GM12878 (cell line): ENCODE data around the gene ACTL6B. TPM values are rescaled to one million over a fixed set of nuclear protein-coding genes. Genes with fewer than 3 reads are reported as not detected.

Experiments
- BMI1 ChIP-seq: fragments of 450-650 bp; IDR thresholded peaks from 2 replicates; pipeline ENCODE4 v1.6.1; 2016; ENCODE audit warnings: mild to moderate bottlenecking, moderate library complexity, borderline replicate concordance
- GATAD2B ChIP-seq: fragments of 450-650 bp; conservative IDR thresholded peaks from 2 replicates; pipeline ENCODE4 v1.6.1; 2017; ENCODE audit warnings: low read depth, mild to moderate bottlenecking, moderate library complexity
- HCFC1 ChIP-seq: fragments of 150-350 bp; IDR thresholded peaks from 2 replicates; pipeline ENCODE4 v1.6.1; 2014; ENCODE audit warnings: low read length
- RAD21 ChIP-seq: IDR thresholded peaks from 2 replicates; pipeline ENCODE4 v1.6.1; 2011; ENCODE audit warnings: mild to moderate bottlenecking, low read depth, low read length, moderate library complexity; ENCODE audit not compliant: insufficient read depth
- RAD51 ChIP-seq: fragments of 450-650 bp; IDR thresholded peaks from 2 replicates; pipeline ENCODE4 v1.6.1; 2016; ENCODE audit warnings: moderate library complexity, mild to moderate bottlenecking, inconsistent platforms
- SP1 ChIP-seq: IDR thresholded peaks from one replicate; pipeline ENCODE4 v1.6.1; 2011; ENCODE audit warnings: low read depth, low read length
- TBL1XR1 ChIP-seq: IDR thresholded peaks from 2 replicates; pipeline ENCODE4 v1.6.1; 2012; ENCODE audit warnings: low read depth, low read length, improper control_type of control experiment
- ZNF687 ChIP-seq: fragments of 450-650 bp; IDR thresholded peaks from 2 replicates; pipeline ENCODE4 v1.6.1; 2017; ENCODE audit warnings: mild to moderate bottlenecking, moderate library complexity
- polyA plus RNA-seq, 11 experiments: library from polyadenylated mRNA; depleted of rRNA in 4 of 11; unstranded in 6 of 11; stranded (reverse) in 5 of 11; fragments of >200 nt; fragmentation: Nextera tagmentation in 4 of 11; fragmentation: Illumina TruSeq in 1 of 11; extraction: Ambion mirVana in 4 of 11; extraction: Trizol in 1 of 11; gene quantifications; 1 replicate in 1 of 11; 2 replicates in 10 of 11; pipeline versions ENCODE4 v1.2.1 to v1.2.3, GENCODE V29; 2011 to 2016; ENCODE audit warnings: inconsistent platforms in 2 of 11, missing spikeins in 2 of 11, low read depth in 1 of 11
- total RNA-seq, 4 experiments: library from RNA; depleted of rRNA in 3 of 4; stranded (reverse); fragments of >200 nt in 3 of 4; fragmentation: Illumina TruSeq in 1 of 4; extraction: Trizol in 1 of 4; gene quantifications; 2 replicates each; pipeline versions ENCODE4 v1.2.1 to v1.2.3, GENCODE V29; 2013 to 2021
- TF ChIP-seq, protein P1 (sequence below): fragments of 450-650 bp; IDR thresholded peaks from 2 replicates; pipeline ENCODE4 v1.6.1; 2017; ENCODE audit warnings: mild to moderate bottlenecking, moderate library complexity
- TF ChIP-seq, protein P2 (sequence below): IDR thresholded peaks from 2 replicates; pipeline ENCODE4 v1.6.1; 2012; ENCODE audit warnings: low read depth, low read length, improper control_type of control experiment
- TF ChIP-seq, protein P3 (sequence below): fragments of 450-650 bp; formaldehyde crosslinking; IDR thresholded peaks from 2 replicates; pipeline ENCODE4 v1.4.0; 2020; ENCODE audit warnings: mild to moderate bottlenecking, moderate library complexity
- TF ChIP-seq, protein P4 (sequence below): fragments of 450-650 bp; formaldehyde crosslinking; IDR thresholded peaks from 2 replicates; pipeline ENCODE4 v1.5.0; 2022; ENCODE audit warnings: mild to moderate bottlenecking, missing genetic modification characterization

ACTL6B gene
- total and polyA plus RNA-seq, 10 of the 15 experiments (the other 5 are each of a cell fraction or from before 2014, with no cell fraction given): not detected

GRCh38 chr7:100673302-100673941 is 17.2 kb upstream of the ACTL6B start, which contains the start of gene GNB2 (continued):
- TF ChIP-seq, protein P1, sequence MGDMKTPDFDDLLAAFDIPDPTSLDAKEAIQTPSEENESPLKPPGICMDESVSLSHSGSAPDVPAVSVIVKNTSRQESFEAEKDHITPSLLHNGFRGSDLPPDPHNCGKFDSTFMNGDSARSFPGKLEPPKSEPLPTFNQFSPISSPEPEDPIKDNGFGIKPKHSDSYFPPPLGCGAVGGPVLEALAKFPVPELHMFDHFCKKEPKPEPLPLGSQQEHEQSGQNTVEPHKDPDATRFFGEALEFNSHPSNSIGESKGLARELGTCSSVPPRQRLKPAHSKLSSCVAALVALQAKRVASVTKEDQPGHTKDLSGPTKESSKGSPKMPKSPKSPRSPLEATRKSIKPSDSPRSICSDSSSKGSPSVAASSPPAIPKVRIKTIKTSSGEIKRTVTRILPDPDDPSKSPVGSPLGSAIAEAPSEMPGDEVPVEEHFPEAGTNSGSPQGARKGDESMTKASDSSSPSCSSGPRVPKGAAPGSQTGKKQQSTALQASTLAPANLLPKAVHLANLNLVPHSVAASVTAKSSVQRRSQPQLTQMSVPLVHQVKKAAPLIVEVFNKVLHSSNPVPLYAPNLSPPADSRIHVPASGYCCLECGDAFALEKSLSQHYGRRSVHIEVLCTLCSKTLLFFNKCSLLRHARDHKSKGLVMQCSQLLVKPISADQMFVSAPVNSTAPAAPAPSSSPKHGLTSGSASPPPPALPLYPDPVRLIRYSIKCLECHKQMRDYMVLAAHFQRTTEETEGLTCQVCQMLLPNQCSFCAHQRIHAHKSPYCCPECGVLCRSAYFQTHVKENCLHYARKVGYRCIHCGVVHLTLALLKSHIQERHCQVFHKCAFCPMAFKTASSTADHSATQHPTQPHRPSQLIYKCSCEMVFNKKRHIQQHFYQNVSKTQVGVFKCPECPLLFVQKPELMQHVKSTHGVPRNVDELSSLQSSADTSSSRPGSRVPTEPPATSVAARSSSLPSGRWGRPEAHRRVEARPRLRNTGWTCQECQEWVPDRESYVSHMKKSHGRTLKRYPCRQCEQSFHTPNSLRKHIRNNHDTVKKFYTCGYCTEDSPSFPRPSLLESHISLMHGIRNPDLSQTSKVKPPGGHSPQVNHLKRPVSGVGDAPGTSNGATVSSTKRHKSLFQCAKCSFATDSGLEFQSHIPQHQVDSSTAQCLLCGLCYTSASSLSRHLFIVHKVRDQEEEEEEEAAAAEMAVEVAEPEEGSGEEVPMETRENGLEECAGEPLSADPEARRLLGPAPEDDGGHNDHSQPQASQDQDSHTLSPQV: no peak
- TF ChIP-seq SP1 (peak; percentile 72), TBL1XR1 (peak; percentile 74), ZNF687 (peak; percentile 73; the same call in 1 of the 2 replicates), RAD51 (peak; percentile 100), GATAD2B (peak; percentile 99), RAD21 (no peak), BMI1 (no peak), HCFC1 (peak; percentile 45; the same call in 1 of the 2 replicates)
- TF ChIP-seq, protein P2, sequence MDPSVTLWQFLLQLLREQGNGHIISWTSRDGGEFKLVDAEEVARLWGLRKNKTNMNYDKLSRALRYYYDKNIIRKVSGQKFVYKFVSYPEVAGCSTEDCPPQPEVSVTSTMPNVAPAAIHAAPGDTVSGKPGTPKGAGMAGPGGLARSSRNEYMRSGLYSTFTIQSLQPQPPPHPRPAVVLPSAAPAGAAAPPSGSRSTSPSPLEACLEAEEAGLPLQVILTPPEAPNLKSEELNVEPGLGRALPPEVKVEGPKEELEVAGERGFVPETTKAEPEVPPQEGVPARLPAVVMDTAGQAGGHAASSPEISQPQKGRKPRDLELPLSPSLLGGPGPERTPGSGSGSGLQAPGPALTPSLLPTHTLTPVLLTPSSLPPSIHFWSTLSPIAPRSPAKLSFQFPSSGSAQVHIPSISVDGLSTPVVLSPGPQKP: 0 out of 2 replicates have a peak, but pooled peaks have one; percentile 37
- TF ChIP-seq, protein P3, sequence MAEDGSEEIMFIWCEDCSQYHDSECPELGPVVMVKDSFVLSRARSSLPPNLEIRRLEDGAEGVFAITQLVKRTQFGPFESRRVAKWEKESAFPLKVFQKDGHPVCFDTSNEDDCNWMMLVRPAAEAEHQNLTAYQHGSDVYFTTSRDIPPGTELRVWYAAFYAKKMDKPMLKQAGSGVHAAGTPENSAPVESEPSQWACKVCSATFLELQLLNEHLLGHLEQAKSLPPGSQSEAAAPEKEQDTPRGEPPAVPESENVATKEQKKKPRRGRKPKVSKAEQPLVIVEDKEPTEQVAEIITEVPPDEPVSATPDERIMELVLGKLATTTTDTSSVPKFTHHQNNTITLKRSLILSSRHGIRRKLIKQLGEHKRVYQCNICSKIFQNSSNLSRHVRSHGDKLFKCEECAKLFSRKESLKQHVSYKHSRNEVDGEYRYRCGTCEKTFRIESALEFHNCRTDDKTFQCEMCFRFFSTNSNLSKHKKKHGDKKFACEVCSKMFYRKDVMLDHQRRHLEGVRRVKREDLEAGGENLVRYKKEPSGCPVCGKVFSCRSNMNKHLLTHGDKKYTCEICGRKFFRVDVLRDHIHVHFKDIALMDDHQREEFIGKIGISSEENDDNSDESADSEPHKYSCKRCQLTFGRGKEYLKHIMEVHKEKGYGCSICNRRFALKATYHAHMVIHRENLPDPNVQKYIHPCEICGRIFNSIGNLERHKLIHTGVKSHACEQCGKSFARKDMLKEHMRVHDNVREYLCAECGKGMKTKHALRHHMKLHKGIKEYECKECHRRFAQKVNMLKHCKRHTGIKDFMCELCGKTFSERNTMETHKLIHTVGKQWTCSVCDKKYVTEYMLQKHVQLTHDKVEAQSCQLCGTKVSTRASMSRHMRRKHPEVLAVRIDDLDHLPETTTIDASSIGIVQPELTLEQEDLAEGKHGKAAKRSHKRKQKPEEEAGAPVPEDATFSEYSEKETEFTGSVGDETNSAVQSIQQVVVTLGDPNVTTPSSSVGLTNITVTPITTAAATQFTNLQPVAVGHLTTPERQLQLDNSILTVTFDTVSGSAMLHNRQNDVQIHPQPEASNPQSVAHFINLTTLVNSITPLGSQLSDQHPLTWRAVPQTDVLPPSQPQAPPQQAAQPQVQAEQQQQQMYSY (CRISPR knock-in tag): peak; percentile 94
- TF ChIP-seq, protein P4, sequence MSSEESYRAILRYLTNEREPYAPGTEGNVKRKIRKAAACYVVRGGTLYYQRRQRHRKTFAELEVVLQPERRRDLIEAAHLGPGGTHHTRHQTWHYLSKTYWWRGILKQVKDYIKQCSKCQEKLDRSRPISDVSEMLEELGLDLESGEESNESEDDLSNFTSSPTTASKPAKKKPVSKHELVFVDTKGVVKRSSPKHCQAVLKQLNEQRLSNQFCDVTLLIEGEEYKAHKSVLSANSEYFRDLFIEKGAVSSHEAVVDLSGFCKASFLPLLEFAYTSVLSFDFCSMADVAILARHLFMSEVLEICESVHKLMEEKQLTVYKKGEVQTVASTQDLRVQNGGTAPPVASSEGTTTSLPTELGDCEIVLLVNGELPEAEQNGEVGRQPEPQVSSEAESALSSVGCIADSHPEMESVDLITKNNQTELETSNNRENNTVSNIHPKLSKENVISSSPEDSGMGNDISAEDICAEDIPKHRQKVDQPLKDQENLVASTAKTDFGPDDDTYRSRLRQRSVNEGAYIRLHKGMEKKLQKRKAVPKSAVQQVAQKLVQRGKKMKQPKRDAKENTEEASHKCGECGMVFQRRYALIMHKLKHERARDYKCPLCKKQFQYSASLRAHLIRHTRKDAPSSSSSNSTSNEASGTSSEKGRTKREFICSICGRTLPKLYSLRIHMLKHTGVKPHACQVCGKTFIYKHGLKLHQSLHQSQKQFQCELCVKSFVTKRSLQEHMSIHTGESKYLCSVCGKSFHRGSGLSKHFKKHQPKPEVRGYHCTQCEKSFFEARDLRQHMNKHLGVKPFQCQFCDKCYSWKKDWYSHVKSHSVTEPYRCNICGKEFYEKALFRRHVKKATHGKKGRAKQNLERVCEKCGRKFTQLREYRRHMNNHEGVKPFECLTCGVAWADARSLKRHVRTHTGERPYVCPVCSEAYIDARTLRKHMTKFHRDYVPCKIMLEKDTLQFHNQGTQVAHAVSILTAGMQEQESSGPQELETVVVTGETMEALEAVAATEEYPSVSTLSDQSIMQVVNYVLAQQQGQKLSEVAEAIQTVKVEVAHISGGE (CRISPR knock-in tag): peak; percentile 74
